Esophagus muscularis mucosa (tissue), 4 donors: ENCODE measurements around the gene HM13. TPM values are rescaled to one million over a fixed set of nuclear protein-coding genes. Genes with fewer than 3 reads are reported as not detected.

ENCODE experiments used
- DNase-seq: peaks from one replicate; pipeline ENCODE4 v3.0.0-alpha.2; 2017; ENCODE audit errors: extremely low spot score
- H3K27ac ChIP-seq, 4 donors: fragments of 200-600 bp; sonication (generic); replicated peaks in 1 of 4; 1 replicate in 3 of 4; 2 replicates in 1 of 4; pipeline ENCODE4 v1.5.1; 2016 to 2019; ENCODE audit warnings: mild to moderate bottlenecking in 1 of 4
- H3K27me3 ChIP-seq, 4 donors: fragments of 200-600 bp; sonication (generic); one replicate each; pipeline versions ENCODE4 v1.5.1 to v1.6.0; 2016 to 2019
- H3K36me3 ChIP-seq, 4 donors: fragments of 200-600 bp; sonication (generic); one replicate each; pipeline ENCODE4 v1.5.1; 2016 to 2019
- H3K4me1 ChIP-seq, 4 donors: fragments of 200-600 bp; sonication (generic); one replicate each; pipeline ENCODE4 v1.5.1; 2016 to 2019
- H3K4me3 ChIP-seq, 4 donors: fragments of 200-600 bp; sonication (generic); 1 replicate in 2 of 4; 2 replicates in 2 of 4; pipeline ENCODE4 v1.5.1; 2016 to 2019; ENCODE audit warnings: mild to moderate bottlenecking in 4 of 4, moderate library complexity in 1 of 4
- H3K9me3 ChIP-seq, 4 donors: fragments of 200-600 bp; sonication (generic); 1 replicate in 3 of 4; 2 replicates in 1 of 4; pipeline ENCODE4 v1.5.1; 2016 to 2019
- EP300 ChIP-seq: sonication (generic); formaldehyde crosslinking; IDR thresholded peaks from one replicate; pipeline ENCODE4 v1.6.1; 2017; ENCODE audit warnings: antibody characterized with exemption
- POLR2A ChIP-seq: fragments of 450-650 bp; IDR thresholded peaks from one replicate; pipeline ENCODE4 v1.6.1; 2017; ENCODE audit warnings: antibody characterized with exemption, moderate library complexity, mild to moderate bottlenecking, low read depth
- POLR2AphosphoS5 ChIP-seq, 2 donors: sonication (generic); formaldehyde crosslinking; IDR thresholded peaks; one replicate each; pipeline ENCODE4 v1.6.1; 2017; ENCODE audit warnings: antibody characterized with exemption in 2 of 2
- WGBS: methylation state at CpG from one replicate; pipeline ENCODE4 v1.1.5; 2018; 5-methylcytosine and 5-hydroxymethylcytosine counted together
- intact Hi-C: fragments of 100-400 bp; cut with DNase I; formaldehyde crosslinking; loops from one replicate; pipeline ENCODE4 v1.15.1; 2023
- total RNA-seq, 4 donors: library from RNA; depleted of rRNA; stranded (reverse); fragments of >200 nt; gene quantifications; one replicate each; pipeline versions ENCODE4 v1.1.0 to v1.2.1, GENCODE V29; 2016
- TF ChIP-seq, protein P1 (sequence below), 3 experiments: fragments of 200-600 bp in 2 of 3; fragments of 450-650 bp in 1 of 3; sonication (generic) in 2 of 3; IDR thresholded peaks; one replicate each; pipeline ENCODE4 v1.5.1; 2017 to 2019; ENCODE audit warnings: antibody characterized with exemption in 3 of 3, mild to moderate bottlenecking in 2 of 3, moderate library complexity in 1 of 3

Gene HM13
- total RNA-seq, 4 donors from 2014 or later, result 41.5 to 67.7 (median 47.6) TPM

- Histone ChIP-seq H3K27ac (no peak overlapping the region), H3K9me3 (no peaks in the 10 kb centered on the region), H3K4me1 (peaks cover 0 to 23% (median 15%) of the 10 kb centered on the region in 4 donors), H3K36me3 (peaks cover 38 to 86% (median 76%) of the 10 kb centered on the region in 4 donors), H3K4me3 (no peak overlapping the region), H3K27me3 (no peaks in the 10 kb centered on the region)
- 80% methylated on average over 3 of the region's 3 CpGs for WGBS
- no peak for DNase-seq
- intact Hi-C loops, result no loop called here
- TF ChIP-seq POLR2AphosphoS5 (IDR thresholded peaks at IDR 0.05) (no peak), EP300 (no peak), POLR2A (no peak)
- TF ChIP-seq, protein P1, sequence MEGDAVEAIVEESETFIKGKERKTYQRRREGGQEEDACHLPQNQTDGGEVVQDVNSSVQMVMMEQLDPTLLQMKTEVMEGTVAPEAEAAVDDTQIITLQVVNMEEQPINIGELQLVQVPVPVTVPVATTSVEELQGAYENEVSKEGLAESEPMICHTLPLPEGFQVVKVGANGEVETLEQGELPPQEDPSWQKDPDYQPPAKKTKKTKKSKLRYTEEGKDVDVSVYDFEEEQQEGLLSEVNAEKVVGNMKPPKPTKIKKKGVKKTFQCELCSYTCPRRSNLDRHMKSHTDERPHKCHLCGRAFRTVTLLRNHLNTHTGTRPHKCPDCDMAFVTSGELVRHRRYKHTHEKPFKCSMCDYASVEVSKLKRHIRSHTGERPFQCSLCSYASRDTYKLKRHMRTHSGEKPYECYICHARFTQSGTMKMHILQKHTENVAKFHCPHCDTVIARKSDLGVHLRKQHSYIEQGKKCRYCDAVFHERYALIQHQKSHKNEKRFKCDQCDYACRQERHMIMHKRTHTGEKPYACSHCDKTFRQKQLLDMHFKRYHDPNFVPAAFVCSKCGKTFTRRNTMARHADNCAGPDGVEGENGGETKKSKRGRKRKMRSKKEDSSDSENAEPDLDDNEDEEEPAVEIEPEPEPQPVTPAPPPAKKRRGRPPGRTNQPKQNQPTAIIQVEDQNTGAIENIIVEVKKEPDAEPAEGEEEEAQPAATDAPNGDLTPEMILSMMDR (IDR thresholded peaks at IDR 0.05), result no peak
Observed at GRCh38 chr20:31540406-31540805, 26.2 kb downstream of the HM13 start.

GRCh38 chr20:31542201-31542842, 28.1 kb downstream of the HM13 start:
- H3K4me3 ChIP-seq, result no peak overlapping the region
- H3K36me3 ChIP-seq, result peaks cover 34 to 80% (median 64%) of the 10 kb centered on the region in 4 donors
- no peaks in the 10 kb centered on the region for H3K9me3 ChIP-seq
- no peak for TF ChIP-seq EP300
- TF ChIP-seq, protein P1 (IDR thresholded peaks at IDR 0.05), result no peak
- TF ChIP-seq POLR2A, result no peak
- no peak for TF ChIP-seq POLR2AphosphoS5 (IDR thresholded peaks at IDR 0.05)
- intact Hi-C loops, result no loop called here
- WGBS, result 71% methylated on average over 3 of the region's 7 CpGs
- peaks cover 6 to 35% (median 24%) of the 10 kb centered on the region in 4 donors for H3K4me1 ChIP-seq
- H3K27me3 ChIP-seq, result no peaks in the 10 kb centered on the region
- no peak for DNase-seq
- H3K27ac ChIP-seq, result no peak overlapping the region

DNA sequence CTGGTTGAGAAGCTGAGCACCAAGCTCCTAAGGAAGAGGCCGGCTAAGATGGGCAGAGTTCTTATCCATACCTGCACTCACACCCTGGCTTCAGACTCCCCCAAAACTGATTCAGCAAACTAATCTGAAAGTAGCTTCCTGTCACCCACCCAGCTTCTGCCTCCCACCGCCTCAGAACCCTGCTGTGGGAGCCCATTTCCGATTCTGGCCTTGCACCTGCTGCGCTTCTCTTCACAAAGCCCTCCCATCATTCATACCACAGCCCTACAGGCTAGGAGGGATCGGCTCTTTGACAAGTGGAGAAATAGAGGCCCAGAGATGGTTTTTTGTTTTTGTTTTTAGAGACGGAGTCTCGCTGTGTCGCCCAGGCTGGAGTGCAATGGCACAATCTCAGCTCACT, 28.7 kb downstream of the HM13 start:
- 98% methylated on average over 8 of the region's 8 CpGs for WGBS

DNA sequence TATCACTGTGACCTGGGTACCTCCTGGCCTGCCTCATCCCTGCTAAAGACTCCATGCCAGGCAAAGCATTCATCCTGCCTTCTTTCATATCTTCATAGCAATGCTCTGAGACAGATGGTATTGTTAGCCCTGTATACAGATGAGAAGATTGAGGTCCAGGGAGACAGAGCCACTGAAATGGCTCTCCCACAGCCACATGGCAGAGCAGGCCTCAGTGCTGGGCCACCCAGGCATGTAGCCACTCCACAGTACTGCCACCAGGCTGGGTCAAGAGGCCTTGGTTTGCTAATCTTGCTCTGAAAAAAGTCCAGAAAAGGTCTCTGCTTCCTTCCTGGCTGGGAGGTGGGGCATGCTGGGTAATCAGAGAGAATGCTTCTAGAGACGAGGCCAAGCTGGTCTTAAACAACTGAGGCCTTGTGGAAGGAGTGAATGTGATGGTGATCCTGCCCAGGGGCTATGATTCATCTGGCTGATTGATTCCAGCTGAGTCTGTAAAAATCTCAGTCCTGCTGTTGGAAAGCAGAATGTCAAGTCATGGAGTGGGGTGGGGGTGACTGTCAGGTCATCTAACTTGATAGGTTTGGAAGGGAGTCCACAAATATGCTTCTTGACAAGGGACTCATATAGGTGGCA, 29.8 kb downstream of the HM13 start:
- WGBS, result 63% methylated on average over 1 of the region's 1 CpG
- no peaks in the 10 kb centered on the region for H3K27me3 ChIP-seq
- peaks cover 28 to 80% (median 64%) of the 10 kb centered on the region in 4 donors for H3K36me3 ChIP-seq
- H3K4me1 ChIP-seq, result peaks cover 11 to 47% (median 38%) of the 10 kb centered on the region in 4 donors
- TF ChIP-seq EP300 (no peak), POLR2A (no peak), POLR2AphosphoS5 (IDR thresholded peaks at IDR 0.05) (peak in 1 of 2 donors; percentile 35)
- TF ChIP-seq, protein P1 (IDR thresholded peaks at IDR 0.05), result no peak
- no peaks in the 10 kb centered on the region for H3K9me3 ChIP-seq
- DNase-seq, result no peak
- no peak overlapping the region for H3K4me3 ChIP-seq
- peak overlapping the region in 3 of 4 donors; percentile 38 to 60 (median 38) for H3K27ac ChIP-seq
- intact Hi-C loops, result no loop called here

More for the DNA sequence above, 28.7 kb downstream of the HM13 start:
- no peak overlapping the region for H3K4me3 ChIP-seq
- intact Hi-C loops, result no loop called here
- H3K4me1 ChIP-seq, result peaks cover 6 to 36% (median 27%) of the 10 kb centered on the region in 4 donors
- H3K27me3 ChIP-seq, result no peaks in the 10 kb centered on the region
- no peak for TF ChIP-seq POLR2AphosphoS5 (IDR thresholded peaks at IDR 0.05)
- TF ChIP-seq, protein P1 (IDR thresholded peaks at IDR 0.05), result no peak
- TF ChIP-seq EP300, result no peak
- no peak for TF ChIP-seq POLR2A
- no peak overlapping the region for H3K27ac ChIP-seq
- DNase-seq, result no peak
- H3K36me3 ChIP-seq, result peaks cover 32 to 80% (median 64%) of the 10 kb centered on the region in 4 donors
- H3K9me3 ChIP-seq, result no peaks in the 10 kb centered on the region
